22Rv1 (cell line): ENCODE measurements around the gene PLSCR4.
A peak's percentile ranks its signal among the peaks of the same experiment; 100 is the strongest.

Source experiments
- H3K27ac ChIP-seq: fragments of 450-650 bp; 2 replicates; pipeline ENCODE4 v1.5.1; 2017
- ZFX ChIP-seq: fragments of 450-650 bp; IDR thresholded peaks from 2 replicates; pipeline ENCODE4 v1.6.1; 2017; ENCODE audit warnings: antibody characterized with exemption, borderline replicate concordance
- TF ChIP-seq, protein P1 (sequence below): fragments of 450-650 bp; IDR thresholded peaks from 2 replicates; pipeline ENCODE4 v1.5.1; 2017; ENCODE audit warnings: mild to moderate bottlenecking

The PLSCR4 gene

DNA sequence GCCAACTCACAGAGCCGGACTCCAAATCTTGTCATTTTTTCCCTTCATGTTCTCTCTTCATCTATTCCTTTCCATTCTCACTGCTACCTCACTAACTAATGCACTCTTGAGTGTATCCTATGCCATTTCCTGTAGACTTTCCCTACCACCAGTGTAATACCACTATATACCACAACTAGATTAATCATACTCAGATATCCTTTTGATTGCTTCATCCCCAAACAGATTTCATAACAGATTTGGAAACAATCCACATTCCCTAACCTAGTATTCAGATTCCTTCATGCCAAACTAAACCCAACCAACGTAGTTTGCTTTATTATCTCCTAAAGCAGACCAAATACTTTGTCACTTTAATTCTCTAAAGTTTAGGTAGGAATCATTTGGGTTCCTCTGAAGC, 87.3 kb downstream of the PLSCR4 start:
- H3K27ac ChIP-seq, result no peak overlapping the region
- TF ChIP-seq, protein P1, sequence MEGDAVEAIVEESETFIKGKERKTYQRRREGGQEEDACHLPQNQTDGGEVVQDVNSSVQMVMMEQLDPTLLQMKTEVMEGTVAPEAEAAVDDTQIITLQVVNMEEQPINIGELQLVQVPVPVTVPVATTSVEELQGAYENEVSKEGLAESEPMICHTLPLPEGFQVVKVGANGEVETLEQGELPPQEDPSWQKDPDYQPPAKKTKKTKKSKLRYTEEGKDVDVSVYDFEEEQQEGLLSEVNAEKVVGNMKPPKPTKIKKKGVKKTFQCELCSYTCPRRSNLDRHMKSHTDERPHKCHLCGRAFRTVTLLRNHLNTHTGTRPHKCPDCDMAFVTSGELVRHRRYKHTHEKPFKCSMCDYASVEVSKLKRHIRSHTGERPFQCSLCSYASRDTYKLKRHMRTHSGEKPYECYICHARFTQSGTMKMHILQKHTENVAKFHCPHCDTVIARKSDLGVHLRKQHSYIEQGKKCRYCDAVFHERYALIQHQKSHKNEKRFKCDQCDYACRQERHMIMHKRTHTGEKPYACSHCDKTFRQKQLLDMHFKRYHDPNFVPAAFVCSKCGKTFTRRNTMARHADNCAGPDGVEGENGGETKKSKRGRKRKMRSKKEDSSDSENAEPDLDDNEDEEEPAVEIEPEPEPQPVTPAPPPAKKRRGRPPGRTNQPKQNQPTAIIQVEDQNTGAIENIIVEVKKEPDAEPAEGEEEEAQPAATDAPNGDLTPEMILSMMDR, result peak; percentile 9; the same call in 1 of the 2 replicates
- no peak for TF ChIP-seq ZFX

DNA sequence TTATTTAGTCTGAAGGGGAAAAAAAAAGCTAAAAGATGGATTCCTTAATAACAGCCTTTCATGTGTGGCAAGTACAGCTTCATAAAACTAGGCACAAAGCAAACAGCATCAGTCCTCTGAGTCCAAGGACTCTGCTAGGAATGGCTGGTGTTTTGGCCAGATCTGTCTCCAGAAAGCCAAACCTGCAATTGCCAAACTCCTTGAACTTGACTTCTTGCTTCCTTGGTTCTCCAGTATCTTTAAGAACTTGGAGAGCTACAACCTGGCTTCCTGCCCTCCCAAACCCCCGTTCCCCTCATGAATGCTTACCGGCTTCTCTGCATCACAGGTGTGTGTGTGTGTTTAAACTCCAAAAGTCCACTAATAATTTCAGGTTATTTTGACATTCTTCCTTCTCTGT, 88.3 kb downstream of the PLSCR4 start:
- no peak overlapping the region for H3K27ac ChIP-seq
- TF ChIP-seq, protein P1, result no peak
- no peak for TF ChIP-seq ZFX

DNA sequence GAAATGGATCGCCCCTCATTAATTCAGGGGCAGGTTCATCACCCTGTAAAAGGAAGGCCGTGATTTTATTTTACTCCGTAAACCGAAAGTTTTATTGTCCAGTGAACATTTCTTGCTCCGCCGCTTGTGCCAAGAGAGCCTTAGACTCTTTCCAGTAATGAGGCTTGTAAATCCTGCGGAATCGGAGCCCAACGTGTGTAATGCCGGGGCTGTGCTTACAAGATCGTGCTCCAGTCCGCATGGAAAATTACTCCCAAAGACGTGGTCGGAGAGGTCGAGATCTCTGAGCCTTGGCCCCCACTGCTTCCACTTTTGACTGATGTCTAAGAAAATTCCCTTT, 89.3 kb downstream of the PLSCR4 start:
- peak overlapping the region; percentile 73 for H3K27ac ChIP-seq
- no peak for TF ChIP-seq ZFX
- TF ChIP-seq, protein P1, result no peak

DNA sequence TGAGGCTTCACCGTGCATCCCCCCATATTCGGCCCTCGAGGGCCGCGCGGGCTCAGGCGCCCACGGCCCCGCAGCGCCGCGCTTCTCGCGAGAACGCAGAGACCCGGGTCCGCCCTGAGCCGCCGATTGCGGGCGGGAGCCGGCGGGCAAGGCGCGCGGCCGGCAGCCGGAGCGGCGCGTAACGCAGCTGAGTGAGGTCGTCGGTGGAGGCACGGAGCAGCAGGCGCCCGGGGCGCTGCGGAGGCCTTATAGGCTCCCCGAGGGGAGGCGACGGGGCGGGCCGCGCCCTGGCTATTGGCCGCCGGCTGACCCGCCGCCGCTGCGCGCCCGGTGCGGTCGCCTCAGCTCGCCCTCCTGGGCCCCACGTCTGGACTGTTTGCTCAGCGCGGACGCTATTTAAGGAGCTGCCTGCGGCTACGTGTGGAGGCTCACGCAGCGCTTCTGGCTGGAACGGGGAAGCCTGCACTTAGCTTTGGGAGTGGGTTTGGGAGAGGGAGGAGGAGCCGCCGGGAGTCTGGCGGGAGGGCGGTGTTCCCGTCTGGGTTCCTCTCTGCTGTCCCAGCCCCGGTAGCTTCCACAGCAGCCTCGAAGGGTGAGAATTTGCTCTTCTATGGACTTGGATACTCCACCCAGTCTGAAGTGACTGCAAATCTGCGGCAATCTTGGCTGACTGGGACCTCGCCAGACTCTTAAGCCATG, 89.8 kb downstream of the PLSCR4 start, which contains the start of gene PLOD2:
Gene PLOD2, minus strand, starts transcription at position 221 of the 699 bp plus-strand sequence. Its CDS starts 195 bp downstream, at position 26.
- peak within 1 kb of the TSS; percentile 73 for H3K27ac ChIP-seq

DNA sequence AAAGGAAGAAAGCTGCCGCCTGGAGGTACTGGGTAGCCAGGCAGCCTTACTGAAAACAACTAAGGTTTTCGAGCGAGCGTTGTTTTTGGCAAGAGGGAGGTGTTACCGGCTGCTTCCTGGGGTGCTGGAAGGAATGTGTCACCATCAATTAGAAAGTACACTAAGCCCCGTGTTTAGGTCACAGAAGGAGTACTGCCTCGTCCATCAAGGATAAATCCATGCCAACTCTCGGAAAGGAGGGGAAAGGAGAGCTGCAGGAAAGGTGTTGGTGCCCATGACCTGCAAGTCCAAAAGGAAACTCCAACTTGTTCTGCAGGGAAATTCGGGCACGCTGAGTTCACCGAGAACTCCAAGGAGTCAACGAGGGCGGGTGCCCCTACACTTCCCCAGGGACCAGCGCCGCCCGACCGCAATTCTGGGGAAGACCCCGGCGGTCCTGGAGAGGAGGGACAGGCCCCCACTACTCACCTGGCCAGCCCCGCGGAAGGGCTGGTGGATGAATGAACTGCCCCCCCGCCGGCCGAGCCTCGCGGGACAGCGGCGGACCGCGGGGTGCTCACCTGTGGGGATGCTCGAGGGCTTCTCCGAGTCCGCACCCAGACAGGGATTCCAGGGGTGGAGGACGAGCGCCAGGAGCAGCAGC, 90.5 kb downstream of the PLSCR4 start:
- peak overlapping the region; percentile 73 for H3K27ac ChIP-seq
- TF ChIP-seq ZFX, result no peak
- TF ChIP-seq, protein P1, result peak; percentile 66

More for the DNA sequence above, 89.8 kb downstream of the PLSCR4 start, which contains the start of gene PLOD2:
- no peak for TF ChIP-seq ZFX
- TF ChIP-seq, protein P1, result no peak

DNA sequence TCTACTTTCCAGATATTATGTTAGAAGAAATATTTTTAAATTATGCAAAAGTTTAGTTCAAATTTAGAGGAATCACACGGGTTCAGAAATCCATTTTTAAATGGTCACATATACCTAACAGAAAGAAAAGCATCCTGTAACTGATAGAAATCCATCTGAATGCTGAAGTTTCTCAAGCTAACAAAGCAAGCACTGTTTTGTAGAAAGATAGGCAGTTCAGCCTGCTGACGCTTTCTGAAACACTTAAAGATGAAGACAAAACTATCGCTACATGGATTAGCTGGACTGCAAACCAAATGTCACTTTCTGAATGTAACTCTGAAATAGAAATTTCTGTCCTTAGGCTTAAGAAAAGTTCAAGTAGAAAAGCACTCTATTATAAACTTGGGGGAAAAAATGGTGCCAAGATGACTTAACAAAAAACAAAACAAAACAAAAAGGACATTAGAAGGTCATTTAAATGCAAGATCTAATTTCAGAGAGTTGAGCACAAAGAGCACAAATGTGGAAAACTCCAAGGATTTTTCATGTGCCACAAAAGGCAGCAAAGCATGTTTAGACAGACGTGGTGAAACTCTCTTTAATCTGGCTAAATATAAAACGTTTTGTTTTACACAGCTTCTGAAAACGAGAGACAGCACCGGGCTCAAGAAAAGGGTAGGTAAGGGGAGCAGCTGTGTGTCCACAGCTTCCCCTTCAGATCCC, 91.1 kb downstream of the PLSCR4 start:
- peak overlapping the region; percentile 73 for H3K27ac ChIP-seq
- no peak for TF ChIP-seq ZFX
- TF ChIP-seq, protein P1, result no peak; the same call in 1 of the 2 replicates
